Left ventricle myocardium inferior (tissue), 1 donor: Measurements from ENCODE around the gene KRT77. TPM values are rescaled to one million over a fixed set of nuclear protein-coding genes. Genes with fewer than 3 reads are reported as not detected.

Experiments used
- DNase-seq: peaks from one replicate; pipeline ENCODE4 v3.0.0-alpha.2; 2020
- H3K27ac ChIP-seq: fragments of 200-600 bp; replicated peaks from 2 replicates; pipeline ENCODE4 v1.8.0; 2021
- H3K27me3 ChIP-seq: fragments of 200-600 bp; 2 replicates; pipeline ENCODE4 v1.8.0; 2021; ENCODE audit warnings: low read depth
- H3K36me3 ChIP-seq: fragments of 200-600 bp; 2 replicates; pipeline ENCODE4 v1.8.0; 2021
- H3K4me1 ChIP-seq: fragments of 200-600 bp; 2 replicates; pipeline ENCODE4 v1.8.0; 2021
- H3K4me3 ChIP-seq: fragments of 200-600 bp; 2 replicates; pipeline ENCODE4 v1.8.0; 2021; ENCODE audit warnings: mild to moderate bottlenecking, moderate library complexity
- H3K9me3 ChIP-seq: fragments of 200-600 bp; replicated peaks from 2 replicates; pipeline ENCODE4 v1.8.0; 2021
- intact Hi-C: fragments of 100-400 bp; cut with micrococcal nuclease; formaldehyde crosslinking; loops from one replicate; pipeline ENCODE4 v1.11.0; 2022
- total RNA-seq: library from RNA; stranded (reverse); fragmentation: NEBNext Ultra II Directional; extraction: Animal tissue kit (Norgen Biotek cat#: 25700); gene quantifications from one replicate; pipeline ENCODE4 v1.2.1, GENCODE V29; 2021
- TF ChIP-seq, protein P1 (sequence below): fragments of 200-600 bp; IDR thresholded peaks from 2 replicates; pipeline ENCODE4 v1.8.0; 2021; ENCODE audit warnings: antibody characterized with exemption, mild to moderate bottlenecking, borderline replicate concordance
- donor health status: DM: no; HTN: yes; CAD: no; lungs with severe emphysema.

KRT77 gene
- total RNA-seq, 1 donor from 2014 or later: not detected

- peaks cover 37% of the 10 kb centered on the region for H3K27me3 ChIP-seq
These were observed 45.9 kb downstream of the KRT77 start for GRCh38 chr12:52657250-52657902.

DNA sequence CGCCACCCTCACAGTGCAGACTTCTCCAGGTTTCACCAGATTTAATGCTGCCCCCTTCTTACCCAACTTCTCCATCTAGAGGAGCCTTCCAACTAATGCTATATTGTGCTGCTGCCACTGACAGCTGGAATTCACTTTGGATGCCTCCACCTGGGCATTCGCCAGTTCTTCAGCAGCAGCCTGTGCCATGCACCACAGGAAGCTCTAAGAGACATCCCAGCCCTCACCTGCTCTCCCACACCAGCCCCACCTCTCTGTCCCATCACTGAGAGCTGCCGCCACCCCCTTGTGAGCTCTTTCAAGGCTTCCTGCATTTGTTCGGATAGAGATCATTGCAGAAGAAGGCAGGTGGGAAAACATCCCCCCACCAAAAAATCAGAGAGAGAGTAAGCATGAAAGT lies 46.7 kb downstream of the KRT77 start:
- Histone ChIP-seq H3K4me1 (peaks cover 24% of the 10 kb centered on the region), H3K27me3 (peaks cover 38% of the 10 kb centered on the region), H3K4me3 (no peak overlapping the region), H3K27ac (no peak overlapping the region), H3K9me3 (no peaks in the 10 kb centered on the region), H3K36me3 (no peaks in the 10 kb centered on the region)
- DNase-seq: no peak
- intact Hi-C loops: no loop called here
- TF ChIP-seq, protein P1, sequence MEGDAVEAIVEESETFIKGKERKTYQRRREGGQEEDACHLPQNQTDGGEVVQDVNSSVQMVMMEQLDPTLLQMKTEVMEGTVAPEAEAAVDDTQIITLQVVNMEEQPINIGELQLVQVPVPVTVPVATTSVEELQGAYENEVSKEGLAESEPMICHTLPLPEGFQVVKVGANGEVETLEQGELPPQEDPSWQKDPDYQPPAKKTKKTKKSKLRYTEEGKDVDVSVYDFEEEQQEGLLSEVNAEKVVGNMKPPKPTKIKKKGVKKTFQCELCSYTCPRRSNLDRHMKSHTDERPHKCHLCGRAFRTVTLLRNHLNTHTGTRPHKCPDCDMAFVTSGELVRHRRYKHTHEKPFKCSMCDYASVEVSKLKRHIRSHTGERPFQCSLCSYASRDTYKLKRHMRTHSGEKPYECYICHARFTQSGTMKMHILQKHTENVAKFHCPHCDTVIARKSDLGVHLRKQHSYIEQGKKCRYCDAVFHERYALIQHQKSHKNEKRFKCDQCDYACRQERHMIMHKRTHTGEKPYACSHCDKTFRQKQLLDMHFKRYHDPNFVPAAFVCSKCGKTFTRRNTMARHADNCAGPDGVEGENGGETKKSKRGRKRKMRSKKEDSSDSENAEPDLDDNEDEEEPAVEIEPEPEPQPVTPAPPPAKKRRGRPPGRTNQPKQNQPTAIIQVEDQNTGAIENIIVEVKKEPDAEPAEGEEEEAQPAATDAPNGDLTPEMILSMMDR: no peak

More at GRCh38 chr12:52657250-52657902, 45.9 kb downstream of the KRT77 start:
- intact Hi-C loops: no loop called here
- no peak for DNase-seq
- TF ChIP-seq, protein P1: no peak
- H3K36me3 ChIP-seq: no peaks in the 10 kb centered on the region
- no peaks in the 10 kb centered on the region for H3K9me3 ChIP-seq
- no peak overlapping the region for H3K4me3 ChIP-seq
- H3K27ac ChIP-seq: no peak overlapping the region
- H3K4me1 ChIP-seq: peaks cover 28% of the 10 kb centered on the region

GRCh38 chr12:52655720-52656124 lies 47.6 kb downstream of the KRT77 start:
- intact Hi-C loops: no loop called here
- no peaks in the 10 kb centered on the region for H3K9me3 ChIP-seq
- TF ChIP-seq, protein P1: no peak
- H3K27ac ChIP-seq: no peak overlapping the region
- H3K4me1 ChIP-seq: peaks cover 24% of the 10 kb centered on the region
- H3K4me3 ChIP-seq: no peak overlapping the region
- peaks cover 39% of the 10 kb centered on the region for H3K27me3 ChIP-seq
- H3K36me3 ChIP-seq: no peaks in the 10 kb centered on the region
- no peak for DNase-seq

- intact Hi-C loops: no loop called here
These were observed 48.1 kb downstream of the KRT77 start for GRCh38 chr12:52655251-52655650.

GRCh38 chr12:52651726-52652261 lies 51.5 kb downstream of the KRT77 start, which contains the start of gene KRT2:
Gene KRT2, minus strand, starts transcription at chr12:52652211. Its CDS starts 69 bp downstream, at chr12:52652142.
- Histone ChIP-seq H3K36me3 (no peaks in the 10 kb centered on the region), H3K27me3 (peaks cover 35% of the 10 kb centered on the region), H3K27ac (no peak within 1 kb of the TSS), H3K4me3 (no peak within 1 kb of the TSS), H3K9me3 (no peaks in the 10 kb centered on the region), H3K4me1 (peaks cover 17% of the 10 kb centered on the region)
- intact Hi-C loops: no loop called here
- no peak for DNase-seq
- TF ChIP-seq, protein P1: no peak

More at GRCh38 chr12:52655251-52655650, 48.1 kb downstream of the KRT77 start:
- peaks cover 39% of the 10 kb centered on the region for H3K27me3 ChIP-seq
- TF ChIP-seq, protein P1: no peak
- H3K4me1 ChIP-seq: peaks cover 24% of the 10 kb centered on the region
- DNase-seq: no peak
- no peaks in the 10 kb centered on the region for H3K36me3 ChIP-seq
- H3K4me3 ChIP-seq: no peak overlapping the region
- no peaks in the 10 kb centered on the region for H3K9me3 ChIP-seq
- no peak overlapping the region for H3K27ac ChIP-seq
